ENCODE data around the gene ARID1B.

Gene ARID1B

GRCh38 chr6:156852858-156853216 lies 75.7 kb downstream of the ARID1B start:
- Histone ChIP-seq H2BK12ac (ENCODE audit: low read length) (no peak overlapping the region), H2BK120ac (ENCODE audit: insufficient read depth, low read length, poor library complexity) (no peak overlapping the region), H3K9ac (ENCODE audit: low read length) (no peak overlapping the region), H3K4me3 (ENCODE audit: low read depth, low read length) (no peak overlapping the region), H4K12ac (ENCODE audit: low read depth, low read length) (no peak overlapping the region), H3K79me1 (ENCODE audit: low read length) (no peaks in the 10 kb centered on the region), H3K36me3 (ENCODE audit: control insufficient read depth in 1 of 2, insufficient read depth in 2 of 2, low read length in 2 of 2) (no peaks in the 10 kb centered on the region), H2AK5ac (ENCODE audit: low read length) (no peak overlapping the region), H3K9me3 (ENCODE audit: insufficient read depth, low read depth, low read length) (no peaks in the 10 kb centered on the region), H3K4ac (ENCODE audit: low read depth, low read length) (no peak overlapping the region), H3K4me1 (ENCODE audit: control insufficient read depth in 1 of 2, insufficient read depth in 2 of 2, low read length in 2 of 2) (peaks cover 0 to 3% of the 10 kb centered on the region in 2 experiments), H3K4me2 (ENCODE audit: low read length) (no peak overlapping the region), H3K79me2 (ENCODE audit: control insufficient read depth, insufficient read depth, low read length, poor library complexity) (peaks cover 5% of the 10 kb centered on the region), H4K91ac (ENCODE audit: low read depth, low read length) (no peak overlapping the region), H3K23ac (ENCODE audit: low read length) (no peak overlapping the region), H4K8ac (ENCODE audit: low read depth, low read length) (no peak overlapping the region), H3K27ac (ENCODE audit: low read depth, low read length) (no peak overlapping the region), H3K27me3 (ENCODE audit: insufficient read depth, low read length) (no peaks in the 10 kb centered on the region), H3K14ac (ENCODE audit: low read length) (no peak overlapping the region), H3K18ac (ENCODE audit: low read length) (no peak overlapping the region), H2AFZ (ENCODE audit: insufficient read depth, low read length, poor library complexity) (no peak overlapping the region), H2BK5ac (ENCODE audit: low read depth, low read length, poor library complexity) (no peak overlapping the region)
- WGBS (ENCODE audit: extremely low coverage, insufficient coverage, insufficient read length) = no CpG with 5 or more reads among the region's 1 CpG
- no peak for DNase-seq

GRCh38 chr6:156853733-156854132 lies 76.6 kb downstream of the ARID1B start:
- no peak for DNase-seq
- no peak overlapping the region for H2AK5ac ChIP-seq (ENCODE audit: low read length)
- peak overlapping the region; percentile 47 for H3K4ac ChIP-seq (ENCODE audit: low read depth, low read length)
- H4K8ac ChIP-seq (ENCODE audit: low read depth, low read length) = no peak overlapping the region
- no peak overlapping the region for H3K4me3 ChIP-seq (ENCODE audit: low read depth, low read length)
- no peak overlapping the region for H2AFZ ChIP-seq (ENCODE audit: insufficient read depth, low read length, poor library complexity)
- no peak overlapping the region for H3K4me2 ChIP-seq (ENCODE audit: low read length)
- no peak overlapping the region for H2BK120ac ChIP-seq (ENCODE audit: insufficient read depth, low read length, poor library complexity)
- H3K79me2 ChIP-seq (ENCODE audit: control insufficient read depth, insufficient read depth, low read length, poor library complexity) = peaks cover 3% of the 10 kb centered on the region
- H3K36me3 ChIP-seq (ENCODE audit: control insufficient read depth in 1 of 2, insufficient read depth in 2 of 2, low read length in 2 of 2) = no peaks in the 10 kb centered on the region
- no peak overlapping the region for H4K91ac ChIP-seq (ENCODE audit: low read depth, low read length)
- no peak overlapping the region for H3K23ac ChIP-seq (ENCODE audit: low read length)
- H3K9me3 ChIP-seq (ENCODE audit: insufficient read depth, low read depth, low read length) = no peaks in the 10 kb centered on the region
- WGBS (ENCODE audit: extremely low coverage, insufficient coverage, insufficient read length) = no CpG with 5 or more reads among the region's 5 CpGs
- H3K27me3 ChIP-seq (ENCODE audit: insufficient read depth, low read length) = no peaks in the 10 kb centered on the region
- H3K18ac ChIP-seq (ENCODE audit: low read length) = no peak overlapping the region
- H3K14ac ChIP-seq (ENCODE audit: low read length) = no peak overlapping the region
- peaks cover 0 to 3% of the 10 kb centered on the region in 2 experiments for H3K4me1 ChIP-seq (ENCODE audit: control insufficient read depth in 1 of 2, insufficient read depth in 2 of 2, low read length in 2 of 2)
- no peaks in the 10 kb centered on the region for H3K79me1 ChIP-seq (ENCODE audit: low read length)
- H3K9ac ChIP-seq (ENCODE audit: low read length) = no peak overlapping the region
- no peak overlapping the region for H2BK5ac ChIP-seq (ENCODE audit: low read depth, low read length, poor library complexity)
- H2BK12ac ChIP-seq (ENCODE audit: low read length) = no peak overlapping the region
- H4K12ac ChIP-seq (ENCODE audit: low read depth, low read length) = no peak overlapping the region
- no peak overlapping the region for H3K27ac ChIP-seq (ENCODE audit: low read depth, low read length)

DNA sequence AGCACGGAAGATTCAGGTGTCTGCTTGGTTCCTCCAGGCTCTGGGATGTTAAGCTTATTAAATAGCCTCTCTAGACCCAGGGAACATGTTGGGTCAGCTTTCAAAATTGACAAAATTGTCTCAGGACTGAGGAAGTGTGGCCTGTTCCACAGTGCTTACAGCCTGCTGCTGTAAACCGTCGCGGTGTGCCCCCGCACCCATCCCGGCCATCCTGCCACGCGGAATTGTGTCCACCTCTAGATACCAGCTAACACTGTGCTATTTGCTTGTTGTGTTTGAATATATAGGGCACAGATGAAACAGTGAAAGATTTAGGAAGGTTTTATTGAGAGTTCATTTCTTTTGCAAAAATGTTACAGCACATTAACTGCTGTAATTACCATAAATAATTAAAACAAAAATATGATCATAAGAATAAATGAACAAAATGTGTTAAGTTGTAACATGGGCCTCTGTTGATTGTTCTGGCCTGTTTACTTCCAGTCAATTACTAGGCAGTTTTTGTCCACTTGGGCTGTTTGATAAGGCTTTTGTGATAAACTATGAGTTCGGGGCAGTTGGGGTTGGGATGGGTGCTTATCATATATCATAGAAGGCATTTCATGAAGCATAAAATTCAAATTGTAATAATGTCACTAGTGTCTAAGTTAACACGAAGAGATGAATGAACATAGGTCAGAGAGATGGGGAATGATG lies 77.4 kb downstream of the ARID1B start:
- Histone ChIP-seq H3K9ac (ENCODE audit: low read length) (no peak overlapping the region), H3K79me2 (ENCODE audit: control insufficient read depth, insufficient read depth, low read length, poor library complexity) (peaks cover 3% of the 10 kb centered on the region)

DNA sequence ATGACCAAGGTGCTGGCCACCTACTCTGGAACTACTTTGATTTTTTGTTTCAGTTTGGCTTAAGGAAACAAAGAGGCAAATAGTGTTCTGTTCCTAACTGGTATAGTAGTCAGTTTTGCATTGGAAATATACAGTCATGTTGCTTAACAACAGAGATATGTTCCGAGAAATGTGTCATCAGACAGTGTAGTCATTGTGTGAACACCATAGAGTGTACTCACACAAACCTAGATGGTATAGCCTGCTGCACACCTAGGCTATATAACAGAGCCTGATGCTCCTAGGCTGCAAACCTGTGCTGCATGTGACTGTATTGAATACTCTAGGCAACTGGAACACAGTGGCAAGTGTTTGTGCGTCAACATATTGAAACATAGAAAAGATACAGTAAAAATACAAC lies 80.4 kb downstream of the ARID1B start:
- no peak overlapping the region for H3K14ac ChIP-seq (ENCODE audit: low read length)
- DNase-seq = peak; percentile 32 to 65
- no peak overlapping the region for H4K91ac ChIP-seq (ENCODE audit: low read depth, low read length)

More for the DNA sequence above, 77.4 kb downstream of the ARID1B start:
- Histone ChIP-seq H2AFZ (ENCODE audit: insufficient read depth, low read length, poor library complexity) (no peak overlapping the region), H3K27me3 (ENCODE audit: insufficient read depth, low read length) (no peaks in the 10 kb centered on the region), H4K12ac (ENCODE audit: low read depth, low read length) (no peak overlapping the region), H3K9me3 (ENCODE audit: insufficient read depth, low read depth, low read length) (no peaks in the 10 kb centered on the region), H2AK5ac (ENCODE audit: low read length) (no peak overlapping the region), H2BK12ac (ENCODE audit: low read length) (no peak overlapping the region), H3K36me3 (ENCODE audit: control insufficient read depth in 1 of 2, insufficient read depth in 2 of 2, low read length in 2 of 2) (no peaks in the 10 kb centered on the region), H3K23ac (ENCODE audit: low read length) (no peak overlapping the region), H3K4me1 (ENCODE audit: control insufficient read depth in 1 of 2, insufficient read depth in 2 of 2, low read length in 2 of 2) (peaks cover 0 to 3% of the 10 kb centered on the region in 2 experiments), H2BK5ac (ENCODE audit: low read depth, low read length, poor library complexity) (no peak overlapping the region), H3K4ac (ENCODE audit: low read depth, low read length) (peak overlapping the region; percentile 49), H3K27ac (ENCODE audit: low read depth, low read length) (no peak overlapping the region), H3K4me3 (ENCODE audit: low read depth, low read length) (no peak overlapping the region), H3K79me1 (ENCODE audit: low read length) (no peaks in the 10 kb centered on the region), H3K14ac (ENCODE audit: low read length) (no peak overlapping the region), H3K4me2 (ENCODE audit: low read length) (no peak overlapping the region), H4K91ac (ENCODE audit: low read depth, low read length) (no peak overlapping the region), H4K8ac (ENCODE audit: low read depth, low read length) (no peak overlapping the region), H2BK120ac (ENCODE audit: insufficient read depth, low read length, poor library complexity) (no peak overlapping the region), H3K18ac (ENCODE audit: low read length) (peak overlapping the region; percentile 29)
- no peak for DNase-seq
- WGBS (ENCODE audit: extremely low coverage, insufficient coverage, insufficient read length) = no CpG with 5 or more reads among the region's 10 CpGs

More for the DNA sequence above, 80.4 kb downstream of the ARID1B start:
- Histone ChIP-seq H3K9ac (ENCODE audit: low read length) (no peak overlapping the region), H2AK5ac (ENCODE audit: low read length) (no peak overlapping the region), H3K27me3 (ENCODE audit: insufficient read depth, low read length) (no peaks in the 10 kb centered on the region), H3K4ac (ENCODE audit: low read depth, low read length) (peak overlapping the region; percentile 9), H3K4me2 (ENCODE audit: low read length) (no peak overlapping the region), H3K27ac (ENCODE audit: low read depth, low read length) (no peak overlapping the region), H3K79me2 (ENCODE audit: control insufficient read depth, insufficient read depth, low read length, poor library complexity) (peaks cover 5% of the 10 kb centered on the region), H3K4me1 (ENCODE audit: control insufficient read depth in 1 of 2, insufficient read depth in 2 of 2, low read length in 2 of 2) (peaks cover 0 to 3% of the 10 kb centered on the region in 2 experiments), H2BK12ac (ENCODE audit: low read length) (no peak overlapping the region), H3K79me1 (ENCODE audit: low read length) (no peaks in the 10 kb centered on the region), H3K18ac (ENCODE audit: low read length) (no peak overlapping the region), H3K36me3 (ENCODE audit: control insufficient read depth in 1 of 2, insufficient read depth in 2 of 2, low read length in 2 of 2) (no peaks in the 10 kb centered on the region), H3K23ac (ENCODE audit: low read length) (no peak overlapping the region), H2BK5ac (ENCODE audit: low read depth, low read length, poor library complexity) (no peak overlapping the region), H3K4me3 (ENCODE audit: low read depth, low read length) (no peak overlapping the region), H2BK120ac (ENCODE audit: insufficient read depth, low read length, poor library complexity) (no peak overlapping the region), H3K9me3 (ENCODE audit: insufficient read depth, low read depth, low read length) (no peaks in the 10 kb centered on the region), H4K12ac (ENCODE audit: low read depth, low read length) (no peak overlapping the region), H2AFZ (ENCODE audit: insufficient read depth, low read length, poor library complexity) (no peak overlapping the region), H4K8ac (ENCODE audit: low read depth, low read length) (no peak overlapping the region)
- WGBS (ENCODE audit: extremely low coverage, insufficient coverage, insufficient read length) = no CpG with 5 or more reads among the region's 2 CpGs

Data from trophoblast cell (in vitro differentiated cells and primary cell).